Endothelial cell (in vitro differentiated cells): ENCODE measurements around the gene LZTFL1. TPM values are rescaled to one million over a fixed set of nuclear protein-coding genes. Genes with fewer than 3 reads are reported as not detected.

ENCODE experiments used
- DNase-seq: peaks from one replicate; pipeline ENCODE4 v3.0.0; 2021; ENCODE audit warnings: low spot score
- H3K27ac Mint-ChIP-seq: one replicate; pipeline ENCODE4 v1.8.0; 2021; ENCODE audit warnings: mixed read lengths, inconsistent platforms; ENCODE audit not compliant: unreplicated experiment
- H3K27me3 Mint-ChIP-seq: one replicate; pipeline ENCODE4 v1.8.0; 2021; ENCODE audit warnings: mild to moderate bottlenecking, moderate library complexity, mixed read lengths, inconsistent platforms; ENCODE audit not compliant: unreplicated experiment
- H3K36me3 Mint-ChIP-seq: one replicate; pipeline ENCODE4 v1.8.0; 2021; ENCODE audit warnings: mild to moderate bottlenecking, low read depth, mixed read lengths, inconsistent platforms; ENCODE audit not compliant: unreplicated experiment
- H3K4me1 Mint-ChIP-seq: one replicate; pipeline ENCODE4 v1.8.0; 2021; ENCODE audit warnings: mild to moderate bottlenecking, mixed read lengths, inconsistent platforms; ENCODE audit not compliant: unreplicated experiment
- H3K4me3 Mint-ChIP-seq: one replicate; pipeline ENCODE4 v1.8.0; 2021; ENCODE audit warnings: mild to moderate bottlenecking, mixed read lengths, inconsistent platforms; ENCODE audit not compliant: unreplicated experiment
- H3K9me3 Mint-ChIP-seq: one replicate; pipeline ENCODE4 v1.8.0; 2021; ENCODE audit warnings: mixed read lengths, inconsistent platforms; ENCODE audit not compliant: unreplicated experiment
- total RNA-seq: library from RNA; stranded (reverse); fragmentation: NEBNext Ultra II Directional; extraction: Animal tissue kit (Norgen Biotek cat#: 25700); gene quantifications from one replicate; pipeline ENCODE4 v1.2.1, GENCODE V29; 2021; ENCODE audit not compliant: unreplicated experiment
- TF ChIP-seq, protein P1 (sequence below): fragments of 200-600 bp; sonication (generic); IDR thresholded peaks from one replicate; pipeline ENCODE4 v1.5.0; 2021; ENCODE audit warnings: antibody characterized with exemption; ENCODE audit not compliant: unreplicated experiment

The LZTFL1 gene
- total RNA-seq, 1 donor from 2014 or later = 19.5 TPM

DNA sequence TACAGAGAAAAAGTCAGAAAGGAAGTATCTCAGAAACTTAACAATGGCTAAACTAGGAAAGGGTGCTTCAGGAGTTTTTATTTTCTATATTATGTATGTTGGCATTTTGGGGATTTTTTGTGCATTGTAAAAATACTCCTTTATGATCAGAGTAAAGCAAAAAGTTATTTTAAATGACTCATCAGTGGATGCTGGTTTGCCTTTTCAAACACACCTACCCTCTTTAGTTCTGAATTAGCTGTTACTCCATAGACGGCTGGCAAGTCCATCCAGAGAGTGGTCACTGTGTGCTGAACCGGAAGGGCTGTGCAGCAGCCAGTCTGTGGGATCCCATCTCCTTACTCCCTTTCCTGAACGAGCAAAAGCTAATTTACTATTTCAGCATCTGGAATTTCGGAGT lies 45.4 kb upstream of the LZTFL1 start:
- peaks cover 2% of the 10 kb centered on the region for H3K4me1 Mint-ChIP-seq
- DNase-seq = no peak
- no peak overlapping the region for H3K27ac Mint-ChIP-seq
- H3K36me3 Mint-ChIP-seq = no peaks in the 10 kb centered on the region
- H3K27me3 Mint-ChIP-seq = no peaks in the 10 kb centered on the region
- TF ChIP-seq, protein P1, sequence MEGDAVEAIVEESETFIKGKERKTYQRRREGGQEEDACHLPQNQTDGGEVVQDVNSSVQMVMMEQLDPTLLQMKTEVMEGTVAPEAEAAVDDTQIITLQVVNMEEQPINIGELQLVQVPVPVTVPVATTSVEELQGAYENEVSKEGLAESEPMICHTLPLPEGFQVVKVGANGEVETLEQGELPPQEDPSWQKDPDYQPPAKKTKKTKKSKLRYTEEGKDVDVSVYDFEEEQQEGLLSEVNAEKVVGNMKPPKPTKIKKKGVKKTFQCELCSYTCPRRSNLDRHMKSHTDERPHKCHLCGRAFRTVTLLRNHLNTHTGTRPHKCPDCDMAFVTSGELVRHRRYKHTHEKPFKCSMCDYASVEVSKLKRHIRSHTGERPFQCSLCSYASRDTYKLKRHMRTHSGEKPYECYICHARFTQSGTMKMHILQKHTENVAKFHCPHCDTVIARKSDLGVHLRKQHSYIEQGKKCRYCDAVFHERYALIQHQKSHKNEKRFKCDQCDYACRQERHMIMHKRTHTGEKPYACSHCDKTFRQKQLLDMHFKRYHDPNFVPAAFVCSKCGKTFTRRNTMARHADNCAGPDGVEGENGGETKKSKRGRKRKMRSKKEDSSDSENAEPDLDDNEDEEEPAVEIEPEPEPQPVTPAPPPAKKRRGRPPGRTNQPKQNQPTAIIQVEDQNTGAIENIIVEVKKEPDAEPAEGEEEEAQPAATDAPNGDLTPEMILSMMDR = no peak
- no peak overlapping the region for H3K4me3 Mint-ChIP-seq
- no peaks in the 10 kb centered on the region for H3K9me3 Mint-ChIP-seq

DNA sequence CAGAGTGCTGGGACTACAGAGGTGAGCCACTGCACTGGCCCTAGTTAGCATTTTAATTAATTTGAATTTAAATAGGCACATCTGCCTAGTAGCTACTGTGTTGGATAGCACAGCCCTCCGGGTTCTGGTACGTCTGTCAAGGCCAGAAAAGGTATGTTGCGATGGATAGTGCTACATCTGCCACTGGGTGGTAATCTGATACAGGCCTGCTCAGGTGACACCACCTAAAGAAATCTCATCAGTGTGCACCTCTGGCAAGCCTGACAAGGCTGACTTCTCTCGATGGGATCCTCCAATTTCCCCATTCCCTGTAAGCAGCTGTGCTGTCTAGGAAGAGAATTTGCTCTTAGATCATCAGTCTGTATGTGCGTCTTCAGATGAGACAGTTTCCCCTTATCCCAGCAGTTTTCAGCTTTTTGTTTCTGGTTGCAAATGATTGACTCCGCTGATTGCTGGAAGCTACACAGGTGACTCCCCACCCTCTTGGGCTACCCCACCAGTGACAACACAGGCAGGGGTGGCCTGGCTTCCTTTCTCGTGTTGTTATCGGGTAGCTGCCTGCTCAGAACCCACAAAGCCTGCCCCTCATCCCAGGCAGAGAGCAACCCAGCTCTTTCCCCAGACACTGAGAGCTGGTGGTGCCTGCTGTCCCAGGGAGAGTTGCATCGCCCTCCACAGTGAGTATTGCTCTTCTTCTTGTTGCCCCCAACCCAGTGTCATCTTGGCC lies 44.2 kb upstream of the LZTFL1 start, which contains the start of gene CCR9:
Gene CCR9 (plus strand): TSS at position 565 of the 727 bp plus-strand sequence. CDS start 8,391 bp downstream, outside the sequence.
- Mint-ChIP-seq H3K27ac (no peak within 1 kb of the TSS), H3K9me3 (no peaks in the 10 kb centered on the region), H3K36me3 (no peaks in the 10 kb centered on the region), H3K4me3 (no peak within 1 kb of the TSS), H3K4me1 (peaks cover 2% of the 10 kb centered on the region), H3K27me3 (no peaks in the 10 kb centered on the region)
- no peak for DNase-seq
- TF ChIP-seq, protein P1 = no peak

DNA sequence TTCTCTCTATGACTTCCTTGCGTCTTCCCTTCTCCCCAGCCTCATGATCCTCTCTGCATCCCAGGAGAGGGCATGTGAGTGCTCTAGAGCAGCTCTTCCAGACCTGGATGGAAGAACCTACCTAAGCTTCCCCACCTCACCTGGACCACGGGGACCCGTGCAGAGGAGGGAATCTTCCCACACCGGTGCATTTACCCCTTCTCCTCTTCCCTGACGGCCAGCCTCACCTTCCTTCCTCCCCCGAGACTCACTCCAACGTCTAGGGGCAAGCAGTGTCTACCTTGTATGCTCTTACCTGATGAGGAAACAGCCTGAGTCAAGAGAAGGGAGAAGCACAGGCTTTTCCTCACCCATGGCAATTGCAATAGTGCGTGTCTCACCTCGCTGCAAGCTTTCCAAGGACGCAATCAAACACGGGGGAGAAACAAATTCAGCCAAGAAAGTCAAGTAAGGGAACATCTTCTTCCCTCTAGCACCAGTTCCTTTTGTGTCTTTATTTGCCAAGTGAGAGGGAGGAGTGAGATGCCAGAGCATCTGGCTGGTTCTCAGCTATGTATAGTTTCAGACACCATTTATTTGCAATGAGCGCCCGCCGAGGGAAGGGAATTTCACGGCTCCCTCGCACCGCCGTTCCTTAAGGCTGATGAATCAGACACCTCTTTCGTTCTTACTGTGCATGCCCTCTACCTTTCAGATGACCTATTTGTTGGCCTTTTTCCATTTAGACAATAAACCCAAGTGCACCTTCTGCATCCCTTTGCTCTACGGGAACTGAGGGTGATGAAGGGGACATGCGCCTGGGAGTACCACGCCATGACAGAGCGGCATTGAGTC lies 42.7 kb upstream of the LZTFL1 start:
- DNase-seq = no peak
- Mint-ChIP-seq H3K27me3 (no peaks in the 10 kb centered on the region), H3K9me3 (no peaks in the 10 kb centered on the region), H3K36me3 (no peaks in the 10 kb centered on the region), H3K27ac (no peak overlapping the region), H3K4me1 (peaks cover 2% of the 10 kb centered on the region), H3K4me3 (no peak overlapping the region)
- TF ChIP-seq, protein P1 = no peak

DNA sequence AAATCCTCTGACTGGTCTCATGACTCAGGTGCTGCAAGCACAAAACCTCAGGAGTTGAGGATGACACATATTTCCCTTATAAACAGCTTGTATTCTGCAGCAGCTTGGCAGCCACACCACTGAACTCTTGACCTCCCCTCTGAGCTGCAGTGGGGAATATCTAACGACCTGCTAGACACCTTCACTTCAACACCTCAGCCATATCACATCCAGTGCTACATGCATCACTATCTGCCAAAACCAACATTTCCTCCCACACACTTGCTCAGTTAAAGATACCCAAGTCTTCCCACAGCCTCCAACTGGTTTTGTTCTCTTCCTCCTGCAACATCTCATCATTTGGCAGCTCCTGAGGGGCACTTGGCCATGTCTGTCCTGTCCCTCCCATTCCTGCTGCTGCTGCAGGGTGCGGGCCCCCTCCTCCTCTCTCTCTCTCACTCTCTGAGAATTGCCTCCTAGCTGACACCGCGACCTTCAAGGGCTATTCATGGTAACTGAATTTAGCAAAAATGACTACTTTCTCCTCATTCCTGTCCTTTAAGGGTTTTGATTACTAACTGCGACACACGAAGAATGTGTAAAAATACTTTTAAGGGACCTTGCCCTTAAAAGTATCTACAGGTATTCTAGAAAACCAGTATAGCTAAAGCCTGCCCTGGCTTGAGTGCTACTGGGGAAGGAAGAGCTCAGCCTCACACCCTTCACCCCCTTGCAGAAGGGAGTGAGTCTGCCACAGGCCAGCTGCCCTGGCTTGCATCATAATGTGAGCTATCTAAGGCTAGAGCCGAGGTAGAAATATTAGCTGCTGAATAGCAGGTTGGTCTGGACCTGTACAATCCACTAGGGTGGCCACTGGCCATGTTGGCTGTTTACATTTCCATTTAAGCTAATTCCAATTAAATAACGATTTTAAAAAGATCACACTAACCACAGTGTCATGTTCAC lies 39.4 kb upstream of the LZTFL1 start:
- no peak for DNase-seq
- H3K4me3 Mint-ChIP-seq = no peak overlapping the region
- no peaks in the 10 kb centered on the region for H3K9me3 Mint-ChIP-seq
- peaks cover 5% of the 10 kb centered on the region for H3K4me1 Mint-ChIP-seq
- H3K36me3 Mint-ChIP-seq = no peaks in the 10 kb centered on the region
- no peak overlapping the region for H3K27ac Mint-ChIP-seq
- TF ChIP-seq, protein P1 = no peak
- no peaks in the 10 kb centered on the region for H3K27me3 Mint-ChIP-seq
